Bronchial epithelial cell (primary cell): Measurements from ENCODE around the gene C2orf72. TPM values are rescaled to one million over a fixed set of nuclear protein-coding genes. Genes with fewer than 3 reads are reported as not detected.

ENCODE experiments used
- DNase-seq: peaks from one replicate; pipeline ENCODE4 v3.0.0-alpha.2; 2010; ENCODE audit warnings: low read depth
- FAIRE-seq: peaks from 2 replicates; lab custom pipeline; 2011; peaks lifted over from hg19 to GRCh38; lab: Jason Lieb, UNC
- H3K27me3 ChIP-seq: 2 replicates; pipeline ENCODE4 v1.5.1; 2011; ENCODE audit warnings: low read length; ENCODE audit not compliant: control insufficient read depth, insufficient read depth
- H3K36me3 ChIP-seq: 2 replicates; pipeline ENCODE4 v1.5.1; 2011; ENCODE audit warnings: low read length; ENCODE audit not compliant: control insufficient read depth, insufficient read depth
- H3K4me3 ChIP-seq: 2 replicates; pipeline ENCODE4 v1.5.1; 2011; ENCODE audit warnings: mild to moderate bottlenecking, low read depth, low read length, control low read depth
- total RNA-seq: library from RNA; depleted of rRNA; stranded (reverse); fragments of >200 nt; gene quantifications from 2 replicates; pipeline ENCODE4 v1.2.1, GENCODE V29; 2014
- TF ChIP-seq, protein P1 (sequence below): IDR thresholded peaks from 2 replicates; pipeline ENCODE4 v1.5.1; 2011; ENCODE audit warnings: mild to moderate bottlenecking, moderate library complexity, low read length, control low read depth, inconsistent platforms; ENCODE audit not compliant: insufficient read depth, severe bottlenecking

C2orf72 gene
- total RNA-seq, 1 donor from 2014 or later, result not detected

GRCh38 chr2:230996661-230997060 lies 40.7 kb upstream of the C2orf72 start:
- no peak for FAIRE-seq
- H3K27me3 ChIP-seq, result no peaks in the 10 kb centered on the region
- TF ChIP-seq, protein P1, sequence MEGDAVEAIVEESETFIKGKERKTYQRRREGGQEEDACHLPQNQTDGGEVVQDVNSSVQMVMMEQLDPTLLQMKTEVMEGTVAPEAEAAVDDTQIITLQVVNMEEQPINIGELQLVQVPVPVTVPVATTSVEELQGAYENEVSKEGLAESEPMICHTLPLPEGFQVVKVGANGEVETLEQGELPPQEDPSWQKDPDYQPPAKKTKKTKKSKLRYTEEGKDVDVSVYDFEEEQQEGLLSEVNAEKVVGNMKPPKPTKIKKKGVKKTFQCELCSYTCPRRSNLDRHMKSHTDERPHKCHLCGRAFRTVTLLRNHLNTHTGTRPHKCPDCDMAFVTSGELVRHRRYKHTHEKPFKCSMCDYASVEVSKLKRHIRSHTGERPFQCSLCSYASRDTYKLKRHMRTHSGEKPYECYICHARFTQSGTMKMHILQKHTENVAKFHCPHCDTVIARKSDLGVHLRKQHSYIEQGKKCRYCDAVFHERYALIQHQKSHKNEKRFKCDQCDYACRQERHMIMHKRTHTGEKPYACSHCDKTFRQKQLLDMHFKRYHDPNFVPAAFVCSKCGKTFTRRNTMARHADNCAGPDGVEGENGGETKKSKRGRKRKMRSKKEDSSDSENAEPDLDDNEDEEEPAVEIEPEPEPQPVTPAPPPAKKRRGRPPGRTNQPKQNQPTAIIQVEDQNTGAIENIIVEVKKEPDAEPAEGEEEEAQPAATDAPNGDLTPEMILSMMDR, result no peak

DNA sequence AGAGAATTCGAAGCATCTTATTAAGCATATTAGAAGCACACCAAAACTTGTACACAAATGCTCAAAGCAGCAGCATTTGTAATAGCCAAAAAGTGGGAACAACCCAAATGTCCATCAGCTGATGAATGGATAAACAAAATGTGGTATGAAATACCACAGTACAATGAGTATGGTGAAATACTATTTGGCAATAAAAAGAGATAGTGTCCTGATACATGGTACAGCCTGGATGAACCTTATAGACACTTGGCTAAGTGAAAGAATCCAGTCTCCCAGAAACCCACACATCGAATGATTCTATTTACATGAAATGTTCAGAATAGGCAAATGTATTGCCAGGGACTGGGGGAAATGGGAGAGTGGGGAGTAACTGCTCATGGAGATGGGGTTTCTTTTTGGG lies 38.4 kb upstream of the C2orf72 start:
- H3K27me3 ChIP-seq, result no peaks in the 10 kb centered on the region
- TF ChIP-seq, protein P1, result no peak
- no peak for FAIRE-seq

More at GRCh38 chr2:230996661-230997060, 40.7 kb upstream of the C2orf72 start:
- Histone ChIP-seq H3K4me3 (no peak overlapping the region), H3K36me3 (no peaks in the 10 kb centered on the region)
- no peak for DNase-seq

DNA sequence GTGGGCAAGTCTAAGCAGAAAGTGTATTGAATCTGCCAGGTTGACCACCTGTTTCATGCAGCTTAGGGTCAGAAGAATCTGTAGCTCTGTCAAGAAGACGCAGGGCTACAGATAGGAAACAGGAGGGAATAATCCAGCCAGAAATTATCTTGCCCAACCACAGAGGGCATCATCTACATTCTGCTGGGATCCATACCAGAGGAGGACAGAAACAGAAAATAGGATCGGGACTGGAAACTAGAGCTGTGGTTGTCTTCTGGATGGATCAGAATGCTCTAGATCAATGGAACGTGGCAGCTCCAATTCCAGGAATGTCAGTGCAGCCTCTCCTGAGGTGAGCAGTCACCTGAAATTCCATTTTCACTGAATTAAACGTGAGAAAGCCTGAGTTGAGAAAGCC lies 37.8 kb upstream of the C2orf72 start:
- Histone ChIP-seq H3K27me3 (no peaks in the 10 kb centered on the region), H3K4me3 (no peak overlapping the region), H3K36me3 (no peaks in the 10 kb centered on the region)
- peak; percentile 55 for FAIRE-seq
- TF ChIP-seq, protein P1, result no peak
- DNase-seq, result no peak

More for the DNA sequence above, 38.4 kb upstream of the C2orf72 start:
- no peak for DNase-seq
- H3K36me3 ChIP-seq, result no peaks in the 10 kb centered on the region
- H3K4me3 ChIP-seq, result no peak overlapping the region

GRCh38 chr2:231000211-231000904 lies 37.0 kb upstream of the C2orf72 start:
- no peaks in the 10 kb centered on the region for H3K27me3 ChIP-seq
- FAIRE-seq (no peak), DNase-seq (no peak)
- no peaks in the 10 kb centered on the region for H3K36me3 ChIP-seq
- H3K4me3 ChIP-seq, result no peak overlapping the region
- TF ChIP-seq, protein P1, result no peak

- TF ChIP-seq, protein P1, result no peak
- DNase-seq (no peak), FAIRE-seq (no peak)
- Histone ChIP-seq H3K4me3 (no peak overlapping the region), H3K27me3 (no peaks in the 10 kb centered on the region), H3K36me3 (no peaks in the 10 kb centered on the region)
Observed at GRCh38 chr2:231001036-231001435, 36.3 kb upstream of the C2orf72 start.

- no peaks in the 10 kb centered on the region for H3K36me3 ChIP-seq
- H3K4me3 ChIP-seq, result no peak overlapping the region
- DNase-seq, result no peak
- TF ChIP-seq, protein P1, result no peak
- FAIRE-seq, result no peak
- H3K27me3 ChIP-seq, result no peaks in the 10 kb centered on the region
Observed at GRCh38 chr2:231001921-231002320, 35.4 kb upstream of the C2orf72 start.
